ENCODE results near the gene PHLDB2. TPM values are rescaled to one million over a fixed set of nuclear protein-coding genes. Genes with fewer than 3 reads are reported as not detected.

The PHLDB2 gene
- total and polyA plus RNA-seq, 3 donors from 2014 or later, result 11.7 to 16.5 (median 12.3) TPM

GRCh38 chr3:111929484-111929883 is 70.4 kb downstream of the PHLDB2 start:
- Histone ChIP-seq H3K36me3 (ENCODE audit: low read depth, missing control alignments) (no peaks in the 10 kb centered on the region), H3K9me3 (no peaks in the 10 kb centered on the region), H3K4me3 (no peak overlapping the region), H3K27me3 (no peaks in the 10 kb centered on the region), H3K4me1 (no peaks in the 10 kb centered on the region), H3K27ac (no peak overlapping the region)
- no peak for DNase-seq
- TF ChIP-seq CTCF (IDR thresholded peaks at IDR 0.05) (no peak), POLR2A (IDR thresholded peaks at IDR 0.05) (no peak)
- intact Hi-C loops (cut with DNase I; ENCODE audit: low total_unique reads), result no loop called here
- WGBS, 2 donors, result 92 to 94% methylated on average over 2 of the region's 2 CpGs

GRCh38 chr3:111932946-111933345 is 73.9 kb downstream of the PHLDB2 start:
- Histone ChIP-seq H3K27me3 (no peaks in the 10 kb centered on the region), H3K36me3 (ENCODE audit: low read depth, missing control alignments) (no peaks in the 10 kb centered on the region), H3K4me1 (no peaks in the 10 kb centered on the region), H3K27ac (no peak overlapping the region), H3K9me3 (no peaks in the 10 kb centered on the region), H3K4me3 (no peak overlapping the region)
- TF ChIP-seq POLR2A (IDR thresholded peaks at IDR 0.05), result no peak
- no peak for TF ChIP-seq CTCF (IDR thresholded peaks at IDR 0.05)
- no peak for DNase-seq
- WGBS, 2 donors, result 72 to 77% methylated on average over 3 of the region's 3 CpGs
- intact Hi-C loops (cut with DNase I; ENCODE audit: low total_unique reads), result no loop called here

- Histone ChIP-seq H3K4me3 (no peak overlapping the region), H3K27me3 (no peaks in the 10 kb centered on the region), H3K27ac (no peak overlapping the region), H3K4me1 (no peaks in the 10 kb centered on the region), H3K36me3 (ENCODE audit: low read depth, missing control alignments) (no peaks in the 10 kb centered on the region), H3K9me3 (no peaks in the 10 kb centered on the region)
- intact Hi-C loops (cut with DNase I; ENCODE audit: low total_unique reads), result no loop called here
- no peak for DNase-seq
- TF ChIP-seq CTCF (IDR thresholded peaks at IDR 0.05) (no peak), POLR2A (IDR thresholded peaks at IDR 0.05) (no peak)
Measured at GRCh38 chr3:111936191-111936841, 77.3 kb downstream of the PHLDB2 start.

GRCh38 chr3:111936967-111937366 is 77.9 kb downstream of the PHLDB2 start:
- WGBS, 2 donors, result 89 to 92% methylated on average over 1 of the region's 1 CpG
- H3K27ac ChIP-seq, result no peak overlapping the region
- no peaks in the 10 kb centered on the region for H3K4me1 ChIP-seq
- intact Hi-C loops (cut with DNase I; ENCODE audit: low total_unique reads), result no loop called here
- H3K27me3 ChIP-seq, result no peaks in the 10 kb centered on the region
- no peaks in the 10 kb centered on the region for H3K9me3 ChIP-seq
- H3K4me3 ChIP-seq, result no peak overlapping the region
- H3K36me3 ChIP-seq (ENCODE audit: low read depth, missing control alignments), result no peaks in the 10 kb centered on the region
- DNase-seq, result no peak
- TF ChIP-seq CTCF (IDR thresholded peaks at IDR 0.05) (no peak), POLR2A (IDR thresholded peaks at IDR 0.05) (no peak)

- Histone ChIP-seq H3K36me3 (ENCODE audit: low read depth, missing control alignments) (no peaks in the 10 kb centered on the region), H3K4me1 (no peaks in the 10 kb centered on the region), H3K9me3 (no peaks in the 10 kb centered on the region), H3K27ac (no peak overlapping the region), H3K27me3 (no peaks in the 10 kb centered on the region), H3K4me3 (no peak overlapping the region)
- no peak for DNase-seq
- intact Hi-C loops (cut with DNase I; ENCODE audit: low total_unique reads), result no loop called here
- TF ChIP-seq CTCF (IDR thresholded peaks at IDR 0.05) (no peak), POLR2A (IDR thresholded peaks at IDR 0.05) (no peak)
Measured at GRCh38 chr3:111937871-111938270, 78.8 kb downstream of the PHLDB2 start.
